Activated CD4-positive, alpha-beta memory T cell treated with anti-CD3 and anti-CD28 coated beads for 36 hours (primary cell): ENCODE data around the gene WFS1. TPM values are rescaled to one million over a fixed set of nuclear protein-coding genes. Genes with fewer than 3 reads are reported as not detected.
A peak's percentile ranks its signal among the peaks of the same experiment; 100 is the strongest.

Source experiments
- CTCF ChIA-PET: fragments of 350-600 bp; sonication (Branson Sonifier 250); formaldehyde crosslinking; loops from one replicate; lab custom pipeline; 2021; ENCODE audit warnings: antibody characterized with exemption, inconsistent platforms; lab: Charles Lee
- POLR2A ChIA-PET: fragments of 350-600 bp; sonication (Branson Sonifier 250); formaldehyde crosslinking; loops from one replicate; lab custom pipeline; 2021; ENCODE audit warnings: antibody characterized with exemption; lab: Charles Lee
- DNase-seq: peaks from one replicate; pipeline ENCODE4 v3.0.0-alpha.2; 2020
- H3K27ac Mint-ChIP-seq: one replicate; pipeline ENCODE4 v1.8.0; 2021; ENCODE audit warnings: mixed read lengths
- H3K27me3 Mint-ChIP-seq: one replicate; pipeline ENCODE4 v1.8.0; 2021; ENCODE audit warnings: mixed read lengths
- H3K36me3 Mint-ChIP-seq: one replicate; pipeline ENCODE4 v1.8.0; 2021; ENCODE audit warnings: mixed read lengths
- H3K4me1 Mint-ChIP-seq: one replicate; pipeline ENCODE4 v1.8.0; 2021; ENCODE audit warnings: low read depth, mixed read lengths
- H3K4me3 Mint-ChIP-seq: one replicate; pipeline ENCODE4 v1.8.0; 2021; ENCODE audit warnings: mild to moderate bottlenecking, mixed read lengths
- H3K9me3 Mint-ChIP-seq: one replicate; pipeline ENCODE4 v1.8.0; 2021; ENCODE audit warnings: mixed read lengths
- intact Hi-C: fragments of 100-400 bp; cut with micrococcal nuclease; formaldehyde crosslinking; loops from one replicate; pipeline ENCODE4 v1.15.1; 2023
- total RNA-seq, 2 experiments: library from RNA; stranded (reverse); gene quantifications; one replicate each; pipeline ENCODE4 v1.2.3, GENCODE V29; 2021

Gene WFS1
- 1 to 10 TPM; 4.6 to 5.3 TPM for total RNA-seq

GRCh38 chr4:6269616-6270511 lies at the start of gene WFS1:
WFS1 (plus strand) TSS chr4:6269850; CDS start chr4:6277456, 7,606 bp downstream.
- intact Hi-C loops = loop anchor here (5.0 kb wide), 1 partner anchor 57 kb away; no protein-coding TSS in a partner anchor
- no peak within 1 kb of the TSS for H3K27ac Mint-ChIP-seq
- POLR2A ChIA-PET = interaction anchor here (0.5 to 1.4 kb wide), 2 partner anchors 12 to 70 kb away, joined by 3 to 6 read pairs; partner anchors contain the start of gene JAKMIP1

GRCh38 chr4:6221301-6221850 lies 48.3 kb upstream of the WFS1 start:
- Mint-ChIP-seq H3K4me1 (no peaks in the 10 kb centered on the region), H3K27ac (no peak overlapping the region), H3K4me3 (no peak overlapping the region), H3K36me3 (peaks cover 4% of the 10 kb centered on the region), H3K9me3 (peaks cover 4% of the 10 kb centered on the region), H3K27me3 (peaks cover 52% of the 10 kb centered on the region)
- DNase-seq = no peak
- intact Hi-C loops = no loop called here
- ChIA-PET CTCF (interaction anchor here (0.8 to 1.5 kb wide), 2 partner anchors 28 to 87 kb away, joined by 3 to 4 read pairs; no protein-coding TSS in a partner anchor), POLR2A (interaction anchor here (1.5 kb wide), 1 partner anchor 23 kb away, joined by 4 read pairs; no protein-coding TSS in a partner anchor)

More at GRCh38 chr4:6269616-6270511, at the start of gene WFS1:
- H3K36me3 Mint-ChIP-seq = no peaks in the 10 kb centered on the region
- CTCF ChIA-PET = interaction anchor here (0.6 to 4.9 kb wide), 8 partner anchors 16 to 70 kb away, joined by 3 to 31 read pairs (median 4); partner anchors contain the start of gene JAKMIP1
- no peaks in the 10 kb centered on the region for H3K9me3 Mint-ChIP-seq
- H3K4me3 Mint-ChIP-seq = peak within 1 kb of the TSS; percentile 73
- peaks cover 8% of the 10 kb centered on the region for H3K4me1 Mint-ChIP-seq
- peak; percentile 99 for DNase-seq
- peaks cover 3% of the 10 kb centered on the region for H3K27me3 Mint-ChIP-seq

- intact Hi-C loops = no loop called here
- peak; percentile 40 for DNase-seq
- Mint-ChIP-seq H3K4me3 (no peak overlapping the region), H3K9me3 (peaks cover 4% of the 10 kb centered on the region), H3K27ac (no peak overlapping the region), H3K36me3 (peaks cover 4% of the 10 kb centered on the region), H3K4me1 (no peaks in the 10 kb centered on the region), H3K27me3 (peaks cover 48% of the 10 kb centered on the region)
- POLR2A ChIA-PET = no interaction called here
- CTCF ChIA-PET = interaction anchor here (1.5 kb wide), 1 partner anchor 28 kb away, joined by 3 read pairs; no protein-coding TSS in a partner anchor
These were observed 47.5 kb upstream of the WFS1 start for GRCh38 chr4:6221851-6222760.

- Mint-ChIP-seq H3K9me3 (peaks cover 4% of the 10 kb centered on the region), H3K4me1 (no peaks in the 10 kb centered on the region), H3K27ac (no peak overlapping the region), H3K36me3 (peaks cover 4% of the 10 kb centered on the region), H3K4me3 (no peak overlapping the region), H3K27me3 (peaks cover 48% of the 10 kb centered on the region)
- POLR2A ChIA-PET = no interaction called here
- DNase-seq = no peak
- CTCF ChIA-PET = no interaction called here
- intact Hi-C loops = no loop called here
These were observed 46.8 kb upstream of the WFS1 start for GRCh38 chr4:6222761-6223292.

GRCh38 chr4:6224735-6225134 lies 44.9 kb upstream of the WFS1 start:
- ChIA-PET CTCF (interaction anchor here (0.5 to 2.9 kb wide), 3 partner anchors 10 to 26 kb away, joined by 3 to 11 read pairs (median 6); no protein-coding TSS in a partner anchor), POLR2A (no interaction called here)
- peaks cover 38% of the 10 kb centered on the region for H3K27me3 Mint-ChIP-seq
- no peak overlapping the region for H3K4me3 Mint-ChIP-seq
- intact Hi-C loops = no loop called here
- peaks cover 4% of the 10 kb centered on the region for H3K36me3 Mint-ChIP-seq
- H3K4me1 Mint-ChIP-seq = no peaks in the 10 kb centered on the region
- H3K9me3 Mint-ChIP-seq = peaks cover 4% of the 10 kb centered on the region
- no peak for DNase-seq
- H3K27ac Mint-ChIP-seq = no peak overlapping the region

- Mint-ChIP-seq H3K4me3 (no peak overlapping the region), H3K27ac (no peak overlapping the region), H3K4me1 (no peaks in the 10 kb centered on the region), H3K9me3 (peaks cover 4% of the 10 kb centered on the region), H3K36me3 (peaks cover 4% of the 10 kb centered on the region), H3K27me3 (peaks cover 34% of the 10 kb centered on the region)
- intact Hi-C loops = no loop called here
- CTCF ChIA-PET = interaction anchor here (0.5 to 2.9 kb wide), 2 partner anchors 24 to 25 kb away, joined by 3 to 11 read pairs; no protein-coding TSS in a partner anchor
- peak; percentile 28 for DNase-seq
- POLR2A ChIA-PET = no interaction called here
These were observed 44.2 kb upstream of the WFS1 start for GRCh38 chr4:6225469-6225868.

- H3K36me3 Mint-ChIP-seq = peaks cover 2% of the 10 kb centered on the region
- intact Hi-C loops = no loop called here
- no peaks in the 10 kb centered on the region for H3K4me1 Mint-ChIP-seq
- ChIA-PET POLR2A (no interaction called here), CTCF (interaction anchor here (0.9 to 2.9 kb wide), 2 partner anchors 23 to 24 kb away, joined by 3 to 11 read pairs; no protein-coding TSS in a partner anchor)
- no peak for DNase-seq
- H3K27me3 Mint-ChIP-seq = peaks cover 26% of the 10 kb centered on the region
- peaks cover 4% of the 10 kb centered on the region for H3K9me3 Mint-ChIP-seq
- no peak overlapping the region for H3K4me3 Mint-ChIP-seq
- no peak overlapping the region for H3K27ac Mint-ChIP-seq
These were observed 43.1 kb upstream of the WFS1 start for GRCh38 chr4:6226506-6226905.

- H3K4me3 Mint-ChIP-seq = no peak overlapping the region
- peaks cover 21% of the 10 kb centered on the region for H3K27me3 Mint-ChIP-seq
- H3K9me3 Mint-ChIP-seq = peaks cover 1% of the 10 kb centered on the region
- intact Hi-C loops = no loop called here
- DNase-seq = no peak
- ChIA-PET CTCF (interaction anchor here (2.9 kb wide), 1 partner anchor 22 kb away, joined by 11 read pairs; no protein-coding TSS in a partner anchor), POLR2A (no interaction called here)
- H3K27ac Mint-ChIP-seq = no peak overlapping the region
- no peaks in the 10 kb centered on the region for H3K4me1 Mint-ChIP-seq
- no peaks in the 10 kb centered on the region for H3K36me3 Mint-ChIP-seq
These were observed 42.1 kb upstream of the WFS1 start for GRCh38 chr4:6227412-6228157.

GRCh38 chr4:6228158-6229067 lies 41.2 kb upstream of the WFS1 start:
- no peaks in the 10 kb centered on the region for H3K4me1 Mint-ChIP-seq
- H3K4me3 Mint-ChIP-seq = no peak overlapping the region
- no peaks in the 10 kb centered on the region for H3K36me3 Mint-ChIP-seq
- intact Hi-C loops = no loop called here
- H3K27ac Mint-ChIP-seq = no peak overlapping the region
- no peaks in the 10 kb centered on the region for H3K9me3 Mint-ChIP-seq
- ChIA-PET CTCF (no interaction called here), POLR2A (no interaction called here)
- peaks cover 16% of the 10 kb centered on the region for H3K27me3 Mint-ChIP-seq
- no peak for DNase-seq

- Mint-ChIP-seq H3K27me3 (peaks cover 11% of the 10 kb centered on the region), H3K27ac (no peak overlapping the region), H3K4me3 (no peak overlapping the region), H3K9me3 (no peaks in the 10 kb centered on the region), H3K36me3 (no peaks in the 10 kb centered on the region), H3K4me1 (no peaks in the 10 kb centered on the region)
- DNase-seq = no peak
- ChIA-PET POLR2A (no interaction called here), CTCF (no interaction called here)
- intact Hi-C loops = no loop called here
These were observed 40.6 kb upstream of the WFS1 start for GRCh38 chr4:6229095-6229494.
